ENCODE data around the gene ITGA1. TPM values are rescaled to one million over a fixed set of nuclear protein-coding genes. Genes with fewer than 3 reads are reported as not detected.

ITGA1 gene
- total RNA-seq: 3.3 and 7.0 TPM in 2 replicates

DNA sequence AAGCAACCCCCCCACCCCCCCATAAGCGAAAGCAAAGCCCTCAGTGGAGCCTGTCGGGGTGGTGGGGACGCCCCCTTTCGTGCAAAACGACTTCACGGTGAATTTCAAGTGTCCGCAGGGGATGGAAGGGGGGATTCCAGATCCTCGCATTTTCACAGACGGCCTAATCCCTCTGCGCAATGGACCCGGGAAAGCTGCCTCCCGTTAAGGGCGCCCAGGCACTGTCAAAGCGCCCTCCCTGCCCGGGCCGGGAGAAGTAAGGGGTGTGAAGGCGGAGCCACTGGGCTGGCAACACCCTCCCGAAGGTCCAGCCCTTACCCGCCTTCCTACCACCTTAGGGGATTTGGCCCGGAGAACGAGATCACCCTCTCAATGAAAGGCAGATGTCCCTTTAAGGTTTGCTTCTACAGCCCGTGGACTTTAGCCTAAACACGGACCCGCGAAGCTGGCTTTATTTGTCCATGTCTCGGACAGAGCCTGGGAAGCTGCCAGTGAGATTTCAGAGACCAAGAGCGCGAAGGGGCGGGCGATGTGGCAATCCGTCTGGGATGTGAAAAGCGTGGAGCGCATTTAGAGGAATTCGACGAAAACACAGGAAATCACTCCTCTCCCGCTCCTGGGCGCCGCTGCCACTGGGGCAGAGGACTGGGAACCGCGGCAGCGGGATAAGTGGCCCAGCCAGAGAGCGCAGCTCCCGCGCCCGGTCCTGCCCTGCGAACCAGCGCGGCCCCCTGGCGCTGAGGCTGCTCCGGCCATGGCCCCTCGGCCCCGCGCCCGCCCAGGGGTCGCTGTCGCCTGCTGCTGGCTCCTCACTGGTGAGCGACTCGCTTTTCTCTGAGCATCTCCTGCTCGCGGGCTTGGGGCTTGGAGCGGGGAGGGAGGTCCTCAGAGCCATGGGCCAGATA is at the start of gene ITGA1, which contains the start of gene PELO:
ITGA1 (plus strand) TSS at position 317 of the 905 bp plus-strand sequence; CDS start at position 755, 438 bp downstream.
PELO (plus strand) TSS at position 317 of the 905 bp plus-strand sequence. CDS start 12,479 bp downstream, outside the sequence.

DNA sequence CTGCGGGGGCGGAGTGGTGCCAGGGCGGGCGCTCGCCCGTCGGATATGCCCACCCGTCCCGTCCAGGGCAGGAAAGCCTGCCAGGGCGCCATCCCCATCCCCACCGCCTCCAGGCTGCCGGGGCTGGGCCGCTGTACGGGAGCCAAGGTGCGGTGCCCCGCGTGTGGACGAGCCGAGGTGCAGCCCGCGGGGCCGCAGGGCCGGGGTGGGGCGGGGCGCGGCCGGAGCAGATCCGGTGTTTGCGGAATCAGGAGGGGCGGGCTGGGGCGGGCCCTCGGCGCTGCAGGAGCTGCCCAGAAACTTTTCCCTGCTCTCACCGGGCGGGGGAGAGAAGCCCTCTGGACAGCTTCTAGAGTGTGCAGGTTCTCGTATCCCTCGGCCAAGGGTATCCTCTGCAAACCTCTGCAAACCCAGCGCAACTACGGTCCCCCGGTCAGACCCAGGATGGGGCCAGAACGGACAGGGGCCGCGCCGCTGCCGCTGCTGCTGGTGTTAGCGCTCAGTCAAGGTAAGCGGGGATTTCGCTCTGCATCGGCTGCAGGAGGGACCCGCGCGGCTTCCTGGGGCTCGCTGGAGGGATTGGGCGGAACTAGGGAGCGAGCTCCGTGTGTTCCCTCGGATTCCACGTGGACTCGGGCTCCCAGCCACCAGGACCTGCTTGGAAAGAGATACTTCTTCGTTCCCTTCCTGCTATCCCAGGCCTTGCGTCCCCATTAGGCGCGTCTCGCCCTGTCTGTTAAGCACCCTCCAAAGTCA is 201.5 kb downstream of the ITGA1 start, which contains the start of gene ITGA2:
ITGA2 (plus strand) TSS at position 328 of the 756 bp plus-strand sequence; CDS start at position 445, 117 bp downstream.

Small RNA genes within 50 kb of the gene (small RNA-seq; reads per million reads assigned to genes)
- not detected for gene B3GNTL1P1

Other genes starting within 250 kb of the ITGA1 start
- 12.1 and 17.2 TPM in 2 replicates for gene PELO, start within 50 bp of the ITGA1 start, total RNA-seq
- gene ITGA2, start 201.4 kb downstream of the ITGA1 start, total RNA-seq: 6.6 and 31.7 TPM in 2 replicates

Data from subcutaneous preadipocyte (primary cell).